ENCODE measurements around the gene COLEC12.
"Not testable (repeated sequence)": the region's sequence is repeated elsewhere in the genome, so short reads cannot be mapped to it uniquely, and the experiment has no call there.

The COLEC12 gene

DNA sequence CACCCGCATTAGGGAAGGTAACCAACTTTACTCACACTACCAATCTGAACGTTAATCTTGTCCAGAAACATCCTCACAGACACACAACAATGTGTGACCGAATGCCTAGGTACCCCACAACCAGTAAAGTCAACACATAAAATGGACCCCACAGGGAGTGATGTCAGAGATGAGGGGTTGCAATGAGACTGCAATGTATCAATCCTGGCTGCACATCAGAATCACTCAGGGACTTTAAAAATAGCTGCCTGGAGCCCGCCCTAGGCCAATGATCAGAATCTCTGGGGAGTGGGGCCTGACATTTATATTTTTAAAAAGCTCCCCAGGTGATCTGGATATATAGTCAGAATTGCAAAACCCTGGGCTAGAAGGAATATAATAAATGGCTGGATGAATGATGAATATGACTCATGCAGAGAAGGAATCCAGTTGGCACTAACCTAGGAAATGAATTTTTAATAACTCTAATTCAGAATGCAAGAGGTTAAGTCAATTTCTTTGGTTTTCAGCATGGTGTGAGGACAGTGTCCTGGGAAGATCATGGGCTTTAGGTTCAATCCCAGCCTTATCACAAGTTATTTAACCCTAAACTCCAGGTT lies 92.8 kb downstream of the COLEC12 start:
- DNase-seq (ENCODE audit: low spot score) = no peak

DNA sequence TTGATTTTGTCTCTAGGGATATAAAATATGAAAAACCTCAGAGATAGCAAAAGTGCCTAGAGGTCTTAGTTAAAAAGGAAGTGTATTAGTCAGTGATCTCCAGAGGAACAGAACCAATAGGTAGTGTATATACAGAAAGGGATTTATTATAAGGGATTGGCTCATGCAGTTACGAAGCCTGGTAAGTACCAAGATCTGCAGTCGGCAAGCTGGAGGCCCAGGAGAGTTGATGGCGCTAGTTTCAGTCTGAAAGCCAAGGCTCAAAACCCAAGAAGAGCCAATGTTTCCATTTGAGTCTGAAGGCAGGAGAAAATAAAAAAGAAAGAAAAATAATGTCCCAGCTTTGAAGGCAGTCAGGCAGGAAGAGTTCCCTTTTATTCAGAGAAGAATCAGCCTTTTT lies 93.3 kb downstream of the COLEC12 start:
- DNase-seq (ENCODE audit: low spot score) = no peak

DNA sequence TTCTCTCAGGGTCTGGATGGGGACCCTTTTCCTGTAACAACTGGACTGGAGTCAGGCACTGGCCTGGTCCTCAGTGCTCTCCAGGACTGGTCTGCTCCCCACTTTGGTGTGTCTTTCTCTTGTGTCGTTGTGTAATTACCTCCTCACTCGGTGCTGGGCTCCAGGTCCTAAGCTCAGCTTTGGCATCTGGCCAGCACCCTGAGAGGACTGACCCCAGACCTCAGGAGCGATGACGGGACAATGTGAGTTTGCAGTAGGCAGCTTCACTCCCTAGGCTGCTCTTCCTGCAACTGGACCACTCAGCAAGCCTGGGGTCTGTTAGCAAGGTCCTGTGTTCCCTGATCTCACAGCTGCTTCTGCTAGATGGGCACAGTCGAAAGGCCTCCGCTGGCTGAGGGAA lies 93.8 kb downstream of the COLEC12 start:
- no peak for DNase-seq (ENCODE audit: low spot score)

DNA sequence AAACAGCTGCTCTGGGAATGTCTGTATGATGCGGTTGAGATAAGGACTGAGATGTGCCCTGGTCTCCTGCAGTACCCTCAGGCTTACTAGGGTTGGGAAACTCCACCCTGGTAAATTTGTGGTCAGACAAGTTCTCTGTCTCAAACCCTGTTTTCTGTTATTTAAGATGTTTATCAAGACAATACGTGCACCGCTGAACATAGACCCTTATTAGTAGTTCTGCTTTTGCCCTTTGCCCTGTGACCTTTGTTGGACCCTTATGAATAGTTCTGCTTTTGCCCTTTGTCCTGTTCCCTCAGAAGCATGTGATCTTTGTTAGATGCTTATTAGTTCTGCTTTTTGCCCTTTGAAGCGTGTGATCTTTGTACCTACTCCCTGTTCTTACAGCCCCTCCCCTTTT lies 95.5 kb downstream of the COLEC12 start:
- not testable (repeated sequence) for DNase-seq (ENCODE audit: low spot score)

DNA sequence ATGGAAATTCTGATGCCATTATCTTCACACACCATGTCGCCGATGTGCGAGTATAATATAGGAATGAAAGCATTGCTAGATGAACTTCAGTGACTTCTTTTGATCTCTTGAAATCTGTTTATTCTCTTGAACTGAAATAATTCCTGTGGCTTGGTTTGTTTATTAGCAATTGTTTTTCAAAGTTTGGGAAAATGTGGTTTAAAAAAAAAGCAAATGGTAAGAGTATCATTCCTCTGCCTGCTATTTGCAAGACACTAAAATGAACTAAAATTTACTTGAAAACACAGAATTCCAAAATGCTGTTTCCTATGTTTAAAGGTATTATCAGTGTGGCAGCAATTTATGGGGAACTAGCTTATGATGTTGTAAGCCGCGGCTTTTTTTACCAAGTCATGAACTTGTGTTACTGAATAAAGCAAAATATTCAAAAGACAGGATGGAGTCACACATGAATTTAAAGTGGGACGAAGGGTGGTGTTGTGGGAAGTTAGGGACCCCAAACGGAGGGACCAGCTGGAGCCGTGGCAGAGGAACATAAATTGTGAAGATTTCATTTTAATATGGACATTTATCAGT lies 96.4 kb downstream of the COLEC12 start:
- DNase-seq (ENCODE audit: low spot score) = no peak

DNA sequence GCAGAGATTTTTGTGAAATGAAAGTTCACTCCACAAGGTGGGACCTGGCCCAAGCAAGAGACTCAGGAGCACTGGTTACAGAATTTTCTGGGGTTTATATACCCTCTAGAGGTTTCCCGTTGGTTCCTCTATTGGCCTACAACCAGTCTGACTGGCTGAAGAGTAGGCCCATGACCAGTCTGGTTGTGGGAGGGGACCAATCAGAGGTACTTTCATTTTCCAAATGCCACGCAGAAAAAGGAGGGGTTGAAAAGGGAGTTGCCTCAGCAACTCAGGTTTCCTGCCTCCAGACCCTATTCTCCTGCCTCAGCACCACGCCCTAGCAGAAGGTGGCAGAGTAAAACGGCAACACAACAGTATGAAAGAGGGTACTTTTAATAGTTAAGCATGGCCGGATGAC lies 98.4 kb downstream of the COLEC12 start:
- no peak for DNase-seq (ENCODE audit: low spot score)

DNA sequence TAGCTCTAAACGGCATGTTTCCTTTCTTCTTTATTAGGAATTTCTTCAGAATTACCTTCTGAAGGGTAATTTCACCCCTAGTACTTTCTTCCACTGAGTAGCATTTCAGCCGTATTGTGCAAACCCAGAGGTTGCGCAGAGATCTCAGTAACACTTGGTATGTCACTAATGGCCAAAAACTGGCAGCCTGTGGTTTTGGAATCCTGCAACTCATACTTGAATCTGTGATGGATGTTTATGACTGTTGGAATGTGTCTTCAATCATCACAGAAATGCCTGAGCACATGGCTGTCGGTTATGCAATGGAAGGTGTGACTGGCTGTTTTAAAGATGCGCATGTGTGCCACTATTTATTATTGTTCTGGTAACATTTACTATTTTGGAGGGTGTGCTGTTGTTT lies 100.0 kb downstream of the COLEC12 start:
- DNase-seq (ENCODE audit: low spot score) = no peak

DNA sequence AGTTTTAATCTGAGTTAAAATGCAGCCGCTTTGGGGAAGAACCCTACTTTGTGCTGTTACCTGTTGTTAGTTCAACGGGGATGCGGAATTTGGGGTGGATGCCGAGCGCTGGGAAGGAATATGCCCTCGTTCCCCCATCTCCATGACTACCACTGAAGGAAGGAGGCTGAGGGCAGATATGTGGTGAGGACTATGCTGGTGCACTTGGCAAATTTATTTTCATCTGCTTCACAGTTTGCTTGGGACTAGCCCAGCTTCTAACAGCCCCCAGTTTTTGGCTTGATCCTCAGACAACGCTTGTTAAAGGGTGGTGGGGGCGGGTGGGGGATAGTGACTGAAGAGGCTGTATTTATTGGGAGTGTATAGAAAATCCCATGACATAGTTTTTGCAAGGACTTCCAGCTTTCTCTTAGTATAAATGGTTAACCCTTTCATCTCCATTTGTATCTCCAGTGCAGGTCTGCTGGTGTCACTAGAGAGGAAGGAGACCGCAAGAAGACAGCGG lies 100.8 kb downstream of the COLEC12 start:
- no peak for DNase-seq (ENCODE audit: low spot score)

DNA sequence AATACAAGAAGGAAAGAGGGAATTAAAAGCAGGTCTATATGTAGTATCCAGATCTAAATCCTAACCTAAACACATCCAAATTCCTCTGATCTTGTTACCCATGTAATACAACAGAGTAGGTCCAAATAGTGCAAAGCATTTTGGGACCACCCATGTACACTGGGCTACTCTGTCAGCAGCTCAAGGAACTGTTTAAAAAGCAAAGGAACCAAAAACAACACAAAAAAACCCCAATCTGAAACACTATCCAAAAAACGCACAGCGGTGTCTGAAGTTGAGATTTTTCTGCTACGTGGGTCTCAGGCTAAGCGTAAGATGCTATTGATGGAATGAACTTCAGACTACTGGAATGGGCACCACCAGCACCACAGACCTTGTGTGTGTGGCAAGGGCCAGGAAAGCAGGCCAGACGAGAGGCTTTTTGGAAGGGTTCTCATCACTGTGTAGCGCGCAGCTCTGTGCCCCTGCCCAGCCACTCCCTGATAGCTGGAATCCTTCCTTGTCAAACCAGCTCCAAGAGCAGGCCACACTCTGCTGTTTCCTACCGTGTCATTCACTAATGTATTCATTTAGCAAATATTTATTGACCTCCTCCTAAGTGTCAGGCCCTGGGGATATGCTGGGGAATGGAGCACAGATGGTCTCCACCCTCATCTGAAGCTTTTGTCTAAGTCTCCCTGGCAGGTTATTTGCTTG lies 101.4 kb downstream of the COLEC12 start:
- DNase-seq (ENCODE audit: low spot score) = no peak

DNA sequence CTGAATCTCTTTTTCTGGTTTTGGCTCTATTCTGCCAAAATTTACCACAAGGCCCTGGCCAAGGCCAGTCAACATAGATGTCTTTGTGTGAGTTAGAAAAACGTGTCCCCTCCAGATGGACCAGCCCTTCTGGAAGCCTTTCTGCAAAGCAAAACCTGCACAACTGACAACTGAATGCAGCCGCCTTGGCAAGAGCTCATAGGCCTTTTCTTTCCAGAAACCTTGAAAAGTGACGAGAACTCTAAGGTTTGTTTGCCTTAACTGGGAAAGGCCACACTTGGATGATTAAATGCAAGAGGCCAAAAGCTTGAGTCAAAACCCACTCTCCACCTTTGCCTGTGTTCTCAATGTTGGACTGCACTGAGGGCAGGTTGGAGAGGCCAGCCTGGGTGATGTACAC lies 103.9 kb downstream of the COLEC12 start:
- no peak for DNase-seq (ENCODE audit: low spot score)

DNA sequence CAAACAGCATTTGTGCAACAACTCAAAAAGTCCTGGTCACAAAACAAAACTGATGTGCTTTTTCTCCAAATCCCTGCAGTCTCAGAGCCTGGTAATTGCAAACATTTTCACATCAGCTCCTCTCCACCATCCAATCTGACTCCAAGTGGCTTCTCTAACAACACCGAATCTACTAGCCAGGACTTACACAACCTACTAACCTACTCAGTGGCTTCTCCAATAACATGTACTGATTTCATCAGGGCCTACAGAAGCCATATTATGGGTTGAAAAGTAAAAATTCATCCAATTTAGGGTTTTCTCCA lies 104.3 kb downstream of the COLEC12 start:
- DNase-seq (ENCODE audit: low spot score) = no peak

DNA sequence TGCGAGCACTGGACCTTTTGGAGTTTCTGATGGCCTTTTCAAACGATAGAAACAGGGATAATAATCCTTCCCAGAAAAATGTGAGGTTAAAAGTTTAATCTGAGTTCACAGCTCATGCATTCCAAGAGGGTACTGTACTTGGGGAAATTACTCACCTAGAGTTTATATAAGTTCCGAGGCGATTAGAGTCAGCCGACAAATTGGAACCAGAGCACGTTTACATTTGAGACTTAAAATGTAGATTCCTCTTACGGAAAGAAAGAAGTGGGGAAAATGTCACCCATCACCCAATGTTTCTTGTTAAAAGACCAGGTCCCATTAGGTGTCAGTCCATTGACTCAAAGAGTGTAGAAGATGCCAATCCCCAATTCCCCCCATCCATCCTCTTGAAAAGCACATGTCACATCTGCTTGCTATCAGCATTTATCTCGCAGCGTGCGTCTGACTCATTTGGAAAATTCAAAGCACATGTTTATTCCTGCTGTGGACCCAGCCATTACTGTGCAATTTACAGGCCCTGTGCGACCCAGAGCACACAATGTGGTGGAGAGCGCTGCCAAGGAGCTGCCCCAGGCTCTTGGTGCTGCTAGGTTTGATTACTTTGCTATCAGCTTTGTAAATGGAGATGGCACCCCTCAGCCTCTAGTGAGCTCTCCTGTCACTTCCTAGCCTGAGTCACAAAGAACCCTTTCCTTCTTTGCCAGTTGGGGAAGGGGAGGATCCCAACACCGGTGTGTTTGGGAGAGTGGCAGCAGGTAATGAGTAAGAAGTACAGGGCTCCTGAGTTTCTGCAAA lies 104.8 kb downstream of the COLEC12 start:
- DNase-seq (ENCODE audit: low spot score) = no peak

DNA sequence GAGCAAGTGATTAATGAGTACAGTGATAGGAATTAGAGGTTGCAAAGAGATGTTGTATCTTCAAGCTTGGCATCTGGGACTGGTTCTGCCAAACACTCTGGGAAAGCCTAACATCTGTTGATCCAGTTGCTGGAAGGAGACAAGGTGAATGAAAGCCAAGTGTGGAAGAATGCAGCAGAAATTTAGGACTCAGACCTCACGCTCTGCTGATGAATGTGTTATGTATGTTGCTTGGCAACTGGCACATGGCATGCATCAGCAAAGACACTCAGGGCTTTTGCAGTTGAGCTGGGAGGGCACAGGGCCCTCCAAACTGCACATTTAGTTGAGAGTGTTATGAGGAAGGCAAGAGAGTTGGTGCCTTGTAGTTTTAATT lies 105.5 kb downstream of the COLEC12 start:
- DNase-seq (ENCODE audit: low spot score) = no peak

DNA sequence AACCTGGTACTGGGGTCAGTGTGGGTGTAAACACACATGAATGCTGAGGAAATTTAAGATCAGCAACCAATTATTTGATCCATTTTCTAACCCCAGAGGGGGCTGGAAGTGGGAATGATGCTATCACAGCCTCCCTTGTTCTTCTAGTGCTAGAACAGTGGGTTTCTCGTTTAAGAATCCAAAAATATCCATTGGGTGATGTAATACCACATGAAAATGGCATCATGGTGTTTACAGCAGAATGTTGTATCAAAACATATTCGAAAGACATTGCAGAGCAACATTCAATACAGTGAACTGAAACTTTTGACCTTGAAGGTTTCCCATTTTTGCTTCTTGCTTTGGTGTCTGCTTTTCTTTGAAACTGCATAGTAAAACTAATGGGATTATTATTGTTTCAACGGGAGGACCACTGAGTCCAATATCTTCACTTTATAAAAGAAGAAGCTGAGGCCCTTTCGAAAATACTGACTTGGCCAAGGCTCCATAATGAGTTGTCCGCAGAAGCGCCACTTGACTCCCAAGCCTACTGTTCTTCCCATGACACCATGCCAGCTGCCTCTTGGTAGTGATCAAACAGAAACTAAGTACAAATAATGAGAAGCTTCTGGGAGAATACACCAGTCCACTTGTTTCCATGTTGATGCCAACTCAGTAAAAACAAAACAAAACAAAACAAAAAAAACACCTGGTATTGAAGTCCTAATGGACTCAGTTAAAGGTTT lies 106.1 kb downstream of the COLEC12 start:
- no peak for DNase-seq (ENCODE audit: low spot score)

DNA sequence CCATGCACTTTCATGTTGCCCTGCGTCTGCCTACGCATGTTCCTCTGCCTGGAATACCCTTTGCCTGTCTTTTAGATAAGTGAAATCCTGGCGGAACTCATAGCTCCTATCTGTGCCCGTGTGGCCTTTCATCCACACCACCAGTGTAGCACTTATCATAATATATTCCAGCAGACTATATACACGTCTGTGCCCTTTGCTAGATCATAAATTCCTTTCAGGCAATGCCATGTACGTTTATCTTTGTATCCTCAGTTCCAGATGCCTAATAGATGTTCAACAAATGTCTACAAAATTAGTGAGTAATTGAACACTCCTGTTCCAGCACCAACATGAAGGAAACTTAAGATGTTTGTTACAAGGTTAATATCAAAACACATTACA lies 106.9 kb downstream of the COLEC12 start:
- DNase-seq (ENCODE audit: low spot score) = no peak

DNA sequence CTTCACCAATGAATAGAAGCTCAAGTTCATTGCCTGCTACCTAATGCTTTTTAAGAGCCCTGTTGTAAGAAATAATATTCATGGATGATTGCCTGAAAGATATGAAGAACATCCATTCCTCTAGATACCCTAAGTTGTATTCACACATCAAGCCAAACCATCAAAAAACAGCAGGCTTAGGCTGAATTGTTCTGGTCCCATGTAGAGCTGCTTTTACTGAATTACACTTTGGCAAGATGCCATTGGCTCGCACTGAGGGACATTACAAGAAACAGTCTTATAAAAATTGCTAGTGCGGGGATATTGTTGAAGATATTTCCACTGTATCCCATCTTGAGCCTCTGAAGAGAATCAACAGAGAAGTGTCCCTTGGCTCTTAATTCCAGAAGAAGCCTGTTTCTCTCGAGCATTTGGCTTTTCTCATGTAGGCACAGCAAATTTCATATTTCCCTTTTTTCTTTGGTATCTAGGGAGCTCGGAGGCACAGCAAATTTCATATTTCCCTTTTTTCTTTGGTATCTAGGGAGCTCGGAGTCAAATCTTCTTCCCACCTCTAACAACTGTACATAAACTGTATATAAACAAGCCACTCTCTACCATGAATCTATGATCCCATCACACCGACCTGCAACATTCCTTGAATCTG lies 107.5 kb downstream of the COLEC12 start:
- no peak for DNase-seq (ENCODE audit: low spot score)

DNA sequence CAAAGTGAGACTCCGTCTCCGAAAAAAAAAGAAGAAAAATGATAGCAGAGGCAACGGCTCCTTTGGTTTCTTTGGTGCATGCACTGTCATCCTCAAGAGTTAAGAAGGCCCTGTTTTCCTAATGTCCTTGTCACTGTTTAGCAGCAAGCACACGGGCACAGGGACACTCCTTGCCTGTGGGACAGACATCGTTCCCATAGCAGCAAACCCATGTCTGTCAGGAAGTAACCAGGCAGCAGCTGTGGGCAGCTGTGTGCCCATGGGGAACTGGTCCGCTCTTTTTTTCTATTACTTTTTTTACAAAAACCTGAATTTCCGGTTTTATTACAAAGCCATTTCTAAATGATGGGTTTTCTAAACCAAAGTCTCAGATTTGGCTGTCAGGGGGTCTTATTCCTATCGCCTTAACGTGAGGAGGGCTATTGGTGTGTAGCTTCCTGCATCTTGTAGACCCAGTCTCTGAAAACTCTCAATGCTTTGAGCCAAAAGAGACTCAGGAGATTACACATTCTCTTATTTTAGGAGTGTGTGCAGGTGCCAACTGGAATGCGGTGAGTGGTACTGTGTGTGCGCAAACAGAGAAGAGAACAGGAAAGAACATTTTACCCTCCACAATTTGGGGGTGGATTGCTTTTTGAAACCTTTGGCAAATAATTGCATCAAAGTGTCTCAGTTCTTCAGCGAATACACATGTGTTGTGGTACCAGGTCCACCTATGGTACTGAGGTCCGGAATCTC lies 109.6 kb downstream of the COLEC12 start:
- no peak for DNase-seq (ENCODE audit: low spot score)

DNA sequence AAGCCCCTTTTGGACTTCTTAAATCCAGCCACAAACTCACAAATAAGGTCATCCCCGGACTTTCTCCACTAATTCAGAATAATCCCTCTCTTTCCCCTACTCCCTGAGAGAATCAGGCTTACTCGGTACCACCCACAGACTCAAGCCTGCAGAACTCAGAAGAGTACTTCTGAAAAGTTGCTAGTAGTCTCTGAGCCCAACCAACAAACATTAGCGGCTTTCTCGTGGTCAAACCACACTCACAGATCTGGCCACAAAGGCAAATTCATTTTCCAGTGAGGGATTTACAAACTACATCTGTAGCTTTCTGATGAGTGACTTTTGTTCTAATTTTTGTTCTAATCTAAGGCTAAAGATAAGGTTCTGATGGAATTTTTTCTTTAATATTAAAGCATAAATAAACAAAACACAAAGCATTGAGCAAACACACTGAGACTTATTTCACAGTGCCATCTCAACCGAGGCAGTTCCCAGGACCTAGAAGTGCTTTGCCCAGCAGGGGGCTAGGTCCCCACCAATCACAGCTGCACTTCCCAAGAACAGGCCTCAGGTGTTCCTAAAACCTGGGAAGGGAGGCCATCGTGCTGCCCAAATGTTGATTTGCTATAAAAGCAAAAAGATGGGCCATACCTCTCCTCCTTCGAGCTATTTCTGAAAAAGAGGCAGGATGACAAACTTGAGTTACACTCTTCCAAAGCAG lies 110.7 kb downstream of the COLEC12 start:
- no peak for DNase-seq (ENCODE audit: low spot score)

DNA sequence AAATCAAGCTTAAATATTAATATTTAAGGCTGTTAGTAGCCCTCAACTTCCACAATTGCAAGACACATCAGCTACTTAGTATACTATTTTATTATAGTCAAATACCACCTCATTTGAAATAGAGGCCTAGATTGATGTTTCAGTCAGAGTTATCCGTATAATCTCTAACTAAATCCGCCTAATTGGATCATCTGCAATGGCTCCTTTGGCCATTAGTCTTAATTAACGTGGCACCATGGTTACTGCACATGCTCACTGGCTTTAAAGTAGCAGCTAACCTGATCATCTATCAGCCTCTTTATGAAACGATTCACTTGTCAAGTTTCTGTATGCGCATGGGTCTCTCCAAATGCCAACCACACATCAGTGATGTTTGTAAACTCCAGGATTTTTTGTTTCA lies 112.3 kb downstream of the COLEC12 start:
- no peak for DNase-seq (ENCODE audit: low spot score)

DNA sequence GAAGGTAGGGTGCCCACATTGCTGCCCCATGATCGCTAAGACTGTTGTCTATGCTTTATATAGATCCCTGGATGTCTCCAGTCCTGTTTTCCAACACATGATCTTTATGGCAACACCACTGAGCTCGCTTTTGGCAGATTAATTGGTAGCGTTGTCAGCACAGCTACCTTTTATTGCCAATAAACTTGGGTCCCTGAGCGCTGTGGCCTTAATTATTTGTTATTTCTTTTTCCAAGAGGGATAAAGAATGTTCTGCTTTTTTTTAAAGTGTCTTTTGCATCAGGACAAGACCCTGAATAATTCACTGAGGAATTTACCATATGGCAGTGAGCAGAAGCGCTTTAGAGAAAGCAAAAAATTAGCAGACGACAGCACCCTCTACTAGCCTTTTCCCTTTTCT lies 113.5 kb downstream of the COLEC12 start:
- no peak for DNase-seq (ENCODE audit: low spot score)

DNA sequence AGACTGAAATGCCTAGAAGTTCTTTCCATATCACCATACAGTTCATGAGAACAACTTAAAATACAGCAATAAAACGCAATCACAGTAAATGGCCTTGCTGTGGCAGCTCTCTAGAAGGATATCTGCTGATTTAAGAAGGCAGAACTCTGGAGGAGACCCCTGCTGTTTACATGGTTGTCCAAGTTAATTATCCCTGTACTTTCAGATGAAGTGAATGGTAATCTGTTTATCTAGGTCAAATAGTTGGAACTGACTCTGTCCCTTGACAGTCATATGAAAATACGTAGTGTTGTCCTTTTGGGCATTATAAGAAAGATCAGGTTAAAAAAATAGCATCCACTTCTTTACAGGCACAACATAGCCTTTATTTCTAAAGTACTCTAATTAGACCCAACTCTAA lies 115.6 kb downstream of the COLEC12 start:
- DNase-seq (ENCODE audit: low spot score) = no peak
